NCI-H2196 (cell line): Measurements from ENCODE around the gene NCAPD2.

Experiments used
- DNase-seq: peaks from one replicate; lab custom pipeline; 2025; ENCODE audit not compliant: unreplicated experiment; lab: John Stamatoyannopoulos, UW

NCAPD2 gene, protein sequence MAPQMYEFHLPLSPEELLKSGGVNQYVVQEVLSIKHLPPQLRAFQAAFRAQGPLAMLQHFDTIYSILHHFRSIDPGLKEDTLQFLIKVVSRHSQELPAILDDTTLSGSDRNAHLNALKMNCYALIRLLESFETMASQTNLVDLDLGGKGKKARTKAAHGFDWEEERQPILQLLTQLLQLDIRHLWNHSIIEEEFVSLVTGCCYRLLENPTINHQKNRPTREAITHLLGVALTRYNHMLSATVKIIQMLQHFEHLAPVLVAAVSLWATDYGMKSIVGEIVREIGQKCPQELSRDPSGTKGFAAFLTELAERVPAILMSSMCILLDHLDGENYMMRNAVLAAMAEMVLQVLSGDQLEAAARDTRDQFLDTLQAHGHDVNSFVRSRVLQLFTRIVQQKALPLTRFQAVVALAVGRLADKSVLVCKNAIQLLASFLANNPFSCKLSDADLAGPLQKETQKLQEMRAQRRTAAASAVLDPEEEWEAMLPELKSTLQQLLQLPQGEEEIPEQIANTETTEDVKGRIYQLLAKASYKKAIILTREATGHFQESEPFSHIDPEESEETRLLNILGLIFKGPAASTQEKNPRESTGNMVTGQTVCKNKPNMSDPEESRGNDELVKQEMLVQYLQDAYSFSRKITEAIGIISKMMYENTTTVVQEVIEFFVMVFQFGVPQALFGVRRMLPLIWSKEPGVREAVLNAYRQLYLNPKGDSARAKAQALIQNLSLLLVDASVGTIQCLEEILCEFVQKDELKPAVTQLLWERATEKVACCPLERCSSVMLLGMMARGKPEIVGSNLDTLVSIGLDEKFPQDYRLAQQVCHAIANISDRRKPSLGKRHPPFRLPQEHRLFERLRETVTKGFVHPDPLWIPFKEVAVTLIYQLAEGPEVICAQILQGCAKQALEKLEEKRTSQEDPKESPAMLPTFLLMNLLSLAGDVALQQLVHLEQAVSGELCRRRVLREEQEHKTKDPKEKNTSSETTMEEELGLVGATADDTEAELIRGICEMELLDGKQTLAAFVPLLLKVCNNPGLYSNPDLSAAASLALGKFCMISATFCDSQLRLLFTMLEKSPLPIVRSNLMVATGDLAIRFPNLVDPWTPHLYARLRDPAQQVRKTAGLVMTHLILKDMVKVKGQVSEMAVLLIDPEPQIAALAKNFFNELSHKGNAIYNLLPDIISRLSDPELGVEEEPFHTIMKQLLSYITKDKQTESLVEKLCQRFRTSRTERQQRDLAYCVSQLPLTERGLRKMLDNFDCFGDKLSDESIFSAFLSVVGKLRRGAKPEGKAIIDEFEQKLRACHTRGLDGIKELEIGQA (N-terminal part only)

DNA sequence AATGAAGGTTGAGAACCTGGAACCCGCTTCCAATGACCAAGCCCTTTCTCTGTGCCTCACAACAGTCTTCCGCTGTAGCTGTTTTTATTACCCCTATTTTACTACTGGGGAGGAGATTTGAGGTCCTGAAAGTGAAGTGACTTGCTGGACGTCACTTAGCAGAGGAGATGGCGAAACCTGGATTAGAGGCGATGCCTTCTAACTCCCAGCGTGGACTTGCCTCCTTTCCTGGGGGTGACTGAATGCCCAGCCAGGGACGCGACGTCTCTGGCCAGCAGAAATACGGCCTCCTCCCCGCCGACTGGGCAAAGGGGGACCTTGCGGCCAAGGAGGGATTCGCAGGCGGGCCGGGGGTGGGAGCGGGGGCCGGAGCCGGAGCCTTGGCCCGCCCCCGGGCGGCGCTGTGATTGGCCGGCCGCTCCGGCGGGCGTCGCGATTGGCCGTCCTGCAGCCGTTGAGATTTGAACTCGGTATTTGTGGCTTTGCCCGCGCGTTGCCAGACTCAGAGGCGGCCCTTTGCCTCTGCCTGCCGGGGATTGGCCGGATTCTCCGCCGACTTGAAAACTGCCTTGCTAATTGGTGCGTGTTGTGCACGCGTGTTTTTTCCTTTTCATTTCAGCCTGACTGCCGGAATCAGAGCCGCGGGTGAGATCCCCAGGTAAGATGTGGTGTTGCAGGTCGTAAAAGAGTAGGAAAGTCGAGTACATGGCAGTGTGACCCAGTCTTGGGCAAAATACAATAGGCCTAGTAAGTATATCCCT is at the start of gene NCAPD2:
NCAPD2 (plus strand) TSS at position 606 of the 761 bp plus-strand sequence. CDS start 997 bp downstream, outside the sequence.
- DNase-seq: peak; percentile 80

DNA sequence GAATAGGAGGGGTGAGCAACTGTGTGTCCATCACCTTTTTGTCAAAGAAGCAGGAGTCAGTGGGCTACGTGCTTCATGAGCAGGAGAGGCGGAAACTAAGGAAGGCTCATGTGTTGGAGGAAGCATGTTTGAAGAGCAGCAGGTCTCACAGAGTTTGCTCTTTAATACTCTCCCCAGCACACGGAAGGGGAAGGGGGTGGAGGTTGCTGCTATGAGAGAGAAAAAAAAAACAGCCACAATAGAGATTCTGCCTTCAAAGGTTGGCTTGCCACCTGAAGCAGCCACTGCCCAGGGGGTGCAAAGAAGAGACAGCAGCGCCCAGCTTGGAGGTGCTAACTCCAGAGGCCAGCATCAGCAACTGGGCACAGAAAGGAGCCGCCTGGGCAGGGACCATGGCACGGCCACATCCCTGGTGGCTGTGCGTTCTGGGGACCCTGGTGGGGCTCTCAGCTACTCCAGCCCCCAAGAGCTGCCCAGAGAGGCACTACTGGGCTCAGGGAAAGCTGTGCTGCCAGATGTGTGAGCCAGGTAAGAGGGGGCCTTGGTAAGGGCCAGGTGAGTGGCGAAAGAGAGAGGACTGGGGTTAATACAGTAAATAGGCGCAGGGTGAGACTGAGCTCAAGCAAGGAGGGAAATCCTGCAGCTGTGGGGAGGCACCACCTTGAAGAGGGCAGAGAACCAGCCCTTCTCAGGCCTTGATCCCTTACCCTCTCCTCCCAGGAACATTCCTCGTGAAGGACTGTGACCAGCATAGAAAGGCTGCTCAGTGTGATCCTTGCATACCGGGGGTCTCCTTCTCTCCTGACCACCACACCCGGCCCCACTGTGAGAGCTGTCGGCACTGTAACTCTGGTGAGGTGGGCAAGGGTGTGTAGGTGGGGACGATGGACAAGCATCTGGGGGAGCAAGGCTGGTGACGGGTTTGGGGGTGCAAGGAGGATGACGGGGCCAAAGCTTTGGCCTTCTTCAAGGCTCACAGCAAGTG is 48.9 kb upstream of the NCAPD2 start, which contains the start of gene CD27:
CD27 (plus strand) TSS at position 252 of the 985 bp plus-strand sequence; CDS start at position 393, 141 bp downstream.
- no peak for DNase-seq

DNA sequence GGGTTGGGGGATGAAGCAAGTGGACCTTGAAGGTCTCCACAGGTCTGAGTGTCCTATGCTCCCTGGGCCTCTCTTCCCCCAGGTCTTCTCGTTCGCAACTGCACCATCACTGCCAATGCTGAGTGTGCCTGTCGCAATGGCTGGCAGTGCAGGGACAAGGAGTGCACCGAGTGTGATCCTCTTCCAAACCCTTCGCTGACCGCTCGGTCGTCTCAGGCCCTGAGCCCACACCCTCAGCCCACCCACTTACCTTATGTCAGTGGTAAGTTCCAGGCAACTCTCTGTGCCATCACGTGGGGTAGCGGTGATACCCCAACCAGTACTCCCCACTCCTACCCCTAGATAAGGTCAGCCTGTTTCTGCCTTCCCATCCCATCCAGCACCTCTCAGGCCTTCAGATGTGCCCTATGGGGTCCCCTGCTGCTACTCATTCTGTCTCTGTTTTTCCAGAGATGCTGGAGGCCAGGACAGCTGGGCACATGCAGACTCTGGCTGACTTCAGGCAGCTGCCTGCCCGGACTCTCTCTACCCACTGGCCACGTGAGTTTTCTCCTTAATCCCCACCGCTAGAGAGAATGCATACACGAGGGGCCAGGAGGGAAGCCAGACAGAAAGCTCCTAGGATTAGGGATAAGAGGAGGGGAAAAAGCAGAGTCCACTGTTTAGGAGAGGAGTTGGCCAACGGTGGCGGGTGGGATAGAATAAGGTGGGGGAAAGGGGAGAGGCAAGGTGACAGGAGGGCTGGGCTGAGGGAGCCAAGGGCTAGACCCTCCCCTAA is 43.6 kb upstream of the NCAPD2 start:
- DNase-seq: no peak

DNA sequence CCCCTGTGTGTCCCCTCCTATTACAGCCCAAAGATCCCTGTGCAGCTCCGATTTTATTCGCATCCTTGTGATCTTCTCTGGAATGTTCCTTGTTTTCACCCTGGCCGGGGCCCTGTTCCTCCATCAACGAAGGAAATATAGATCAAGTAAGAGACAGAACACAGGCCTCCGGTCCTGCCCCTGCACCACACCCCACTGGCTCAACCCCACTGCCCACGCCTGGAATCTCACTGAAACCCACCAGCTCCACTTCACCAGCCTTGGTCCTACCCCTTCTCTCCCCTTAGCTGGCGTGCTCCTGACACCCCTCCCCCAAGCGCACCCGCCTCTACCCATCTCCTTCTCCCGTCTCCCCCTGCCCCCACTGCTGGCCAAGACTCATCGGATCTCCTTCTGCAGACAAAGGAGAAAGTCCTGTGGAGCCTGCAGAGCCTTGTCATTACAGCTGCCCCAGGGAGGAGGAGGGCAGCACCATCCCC is 43.0 kb upstream of the NCAPD2 start:
- no peak for DNase-seq

DNA sequence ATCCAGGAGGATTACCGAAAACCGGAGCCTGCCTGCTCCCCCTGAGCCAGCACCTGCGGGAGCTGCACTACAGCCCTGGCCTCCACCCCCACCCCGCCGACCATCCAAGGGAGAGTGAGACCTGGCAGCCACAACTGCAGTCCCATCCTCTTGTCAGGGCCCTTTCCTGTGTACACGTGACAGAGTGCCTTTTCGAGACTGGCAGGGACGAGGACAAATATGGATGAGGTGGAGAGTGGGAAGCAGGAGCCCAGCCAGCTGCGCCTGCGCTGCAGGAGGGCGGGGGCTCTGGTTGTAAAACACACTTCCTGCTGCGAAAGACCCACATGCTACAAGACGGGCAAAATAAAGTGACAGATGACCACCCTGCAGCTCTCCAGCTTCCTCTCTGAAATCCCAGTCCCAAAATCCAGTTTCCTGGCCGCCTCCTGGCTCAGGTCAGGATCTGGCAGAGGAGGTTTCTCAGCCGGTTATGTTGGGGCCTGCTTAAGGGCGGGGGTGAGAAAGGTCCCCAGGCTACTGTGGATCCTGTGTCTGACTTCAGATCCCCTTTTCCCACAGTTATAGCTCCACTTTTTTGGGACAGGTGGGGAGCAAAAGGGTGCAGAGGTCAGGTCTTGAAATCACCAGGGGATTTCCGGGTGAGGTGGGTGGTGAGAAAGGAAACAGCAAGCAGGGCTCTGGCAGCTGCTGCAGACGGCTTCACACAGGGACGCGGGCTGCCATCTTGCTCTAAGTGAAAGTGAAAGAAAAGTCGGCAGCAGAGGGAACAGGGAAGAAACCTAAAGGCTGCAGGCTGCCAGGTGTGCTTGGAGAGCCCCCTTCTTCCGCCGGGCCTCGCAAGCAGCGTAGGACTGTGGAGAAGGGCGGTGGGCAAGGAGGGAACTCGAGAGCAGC is 42.3 kb upstream of the NCAPD2 start, which contains the start of gene TAPBPL:
TAPBPL (plus strand) TSS at position 695 of the 897 bp plus-strand sequence. CDS start 207 bp downstream, outside the sequence.
- DNase-seq: peak; percentile 70

DNA sequence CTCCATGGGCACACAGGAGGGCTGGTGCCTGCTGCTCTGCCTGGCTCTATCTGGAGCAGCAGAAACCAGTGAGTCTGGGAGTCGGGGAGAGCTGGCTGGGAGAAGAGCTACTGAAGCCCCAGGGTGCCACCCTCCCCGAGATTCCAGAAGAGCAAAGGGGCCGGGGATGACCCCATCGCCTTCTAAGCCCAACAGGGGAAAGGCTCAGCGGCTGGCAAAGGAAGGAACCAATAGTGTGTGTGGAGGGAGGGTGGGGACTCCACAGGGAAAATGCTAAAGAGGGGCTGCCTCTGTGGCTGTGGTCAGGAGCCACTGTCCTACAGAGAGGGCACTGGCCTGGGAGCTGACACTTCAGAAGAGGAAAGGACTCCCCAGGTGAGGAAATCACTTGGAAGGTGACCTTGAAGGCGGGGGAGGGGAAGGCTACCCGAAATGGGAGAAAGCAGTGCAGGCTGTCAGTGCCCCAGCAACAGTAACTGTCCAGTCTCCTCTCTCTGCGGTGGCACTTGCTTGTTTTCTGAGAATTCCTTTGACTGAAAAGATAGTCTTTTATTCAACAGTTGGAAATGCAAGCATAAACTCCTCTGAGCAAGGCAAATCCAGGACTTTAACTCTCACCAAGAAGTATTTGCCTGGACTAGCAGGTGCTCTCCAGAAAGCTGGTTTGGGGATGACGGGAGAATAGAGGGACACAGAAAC is 41.5 kb upstream of the NCAPD2 start:
- no peak for DNase-seq

DNA sequence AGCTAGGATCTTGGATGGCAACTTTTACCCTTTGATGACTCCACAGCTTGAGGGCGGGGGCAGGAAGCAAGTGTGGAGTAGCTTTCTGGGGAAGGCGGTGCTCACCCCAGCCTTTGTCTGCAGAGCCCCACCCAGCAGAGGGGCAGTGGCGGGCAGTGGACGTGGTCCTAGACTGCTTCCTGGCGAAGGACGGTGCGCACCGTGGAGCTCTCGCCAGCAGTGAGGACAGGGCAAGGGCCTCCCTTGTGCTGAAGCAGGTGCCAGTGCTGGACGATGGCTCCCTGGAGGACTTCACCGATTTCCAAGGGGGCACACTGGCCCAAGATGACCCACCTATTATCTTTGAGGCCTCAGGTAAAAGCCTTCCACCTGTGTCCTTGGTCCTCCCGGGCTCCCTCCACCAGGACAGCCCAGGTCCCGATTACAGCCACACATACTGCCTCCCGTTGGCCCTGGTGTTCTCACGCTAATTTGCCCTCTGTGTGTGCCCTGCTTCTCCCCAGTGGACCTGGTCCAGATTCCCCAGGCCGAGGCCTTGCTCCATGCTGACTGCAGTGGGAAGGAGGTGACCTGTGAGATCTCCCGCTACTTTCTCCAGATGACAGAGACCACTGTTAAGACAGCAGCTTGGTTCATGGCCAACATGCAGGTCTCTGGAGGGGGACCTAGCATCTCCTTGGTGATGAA is 40.8 kb upstream of the NCAPD2 start:
- no peak for DNase-seq

DNA sequence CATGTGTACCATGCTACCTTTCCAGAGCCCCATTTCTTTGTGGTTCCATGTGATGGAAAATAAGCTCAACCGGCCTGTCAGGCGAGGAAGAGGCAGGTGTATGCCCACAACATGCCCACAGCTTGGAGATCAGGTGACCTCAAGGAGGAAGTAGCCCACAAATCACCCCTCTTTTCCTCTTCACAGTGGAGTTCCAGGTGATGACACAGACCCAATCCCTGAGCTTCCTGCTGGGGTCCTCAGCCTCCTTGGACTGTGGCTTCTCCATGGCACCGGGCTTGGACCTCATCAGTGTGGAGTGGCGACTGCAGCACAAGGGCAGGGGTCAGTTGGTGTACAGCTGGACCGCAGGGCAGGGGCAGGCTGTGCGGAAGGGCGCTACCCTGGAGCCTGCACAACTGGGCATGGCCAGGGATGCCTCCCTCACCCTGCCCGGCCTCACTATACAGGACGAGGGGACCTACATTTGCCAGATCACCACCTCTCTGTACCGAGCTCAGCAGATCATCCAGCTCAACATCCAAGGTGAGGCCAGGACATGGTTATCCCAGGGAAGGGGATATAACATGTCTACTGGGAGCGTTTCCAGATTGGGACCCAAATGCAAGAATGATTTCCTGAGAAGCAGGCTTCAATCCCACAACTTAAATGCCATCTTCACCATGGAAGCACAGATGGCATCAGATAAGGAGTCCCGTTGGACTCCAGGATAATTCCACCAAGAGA is 36.5 kb upstream of the NCAPD2 start:
- DNase-seq: no peak

DNA sequence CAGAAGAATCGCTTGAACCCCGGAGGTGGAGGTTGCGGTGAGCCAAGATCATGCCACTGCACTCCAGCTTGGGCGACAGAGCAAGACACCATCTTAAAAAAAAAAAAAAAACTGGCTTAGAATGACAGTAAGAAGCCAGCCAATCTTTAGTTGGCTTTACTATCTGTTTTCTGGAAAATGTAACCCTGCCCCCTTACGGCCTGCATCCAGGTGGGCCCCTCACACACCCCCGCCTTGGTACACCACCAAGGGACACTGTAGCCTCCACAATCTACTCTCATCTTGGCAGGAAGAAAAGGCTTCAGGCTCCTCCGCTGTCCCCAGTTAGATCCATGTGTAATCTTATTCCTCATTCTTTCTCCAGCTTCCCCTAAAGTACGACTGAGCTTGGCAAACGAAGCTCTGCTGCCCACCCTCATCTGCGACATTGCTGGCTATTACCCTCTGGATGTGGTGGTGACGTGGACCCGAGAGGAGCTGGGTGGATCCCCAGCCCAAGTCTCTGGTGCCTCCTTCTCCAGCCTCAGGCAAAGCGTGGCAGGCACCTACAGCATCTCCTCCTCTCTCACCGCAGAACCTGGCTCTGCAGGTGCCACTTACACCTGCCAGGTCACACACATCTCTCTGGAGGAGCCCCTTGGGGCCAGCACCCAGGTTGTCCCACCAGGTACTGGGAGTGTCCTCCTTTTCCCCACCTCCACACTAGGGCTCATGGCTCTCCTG is 35.5 kb upstream of the NCAPD2 start:
- DNase-seq: no peak

DNA sequence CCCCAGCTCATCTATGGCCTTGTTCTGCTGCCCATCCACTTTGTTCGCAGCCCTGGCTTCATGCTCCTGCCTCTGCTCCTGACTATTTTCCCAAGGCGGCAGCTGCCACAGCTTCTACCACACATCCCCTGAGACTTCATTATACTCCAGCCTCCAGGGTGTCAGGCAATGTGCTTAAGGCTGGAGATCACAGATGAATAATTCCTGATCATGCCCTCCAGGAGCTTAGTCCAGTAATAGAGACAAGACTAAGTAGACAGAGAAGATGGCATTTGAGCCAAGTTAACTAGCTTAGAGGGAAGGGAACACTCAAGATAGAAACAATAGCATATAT is 34.9 kb upstream of the NCAPD2 start:
- DNase-seq: no peak

DNA sequence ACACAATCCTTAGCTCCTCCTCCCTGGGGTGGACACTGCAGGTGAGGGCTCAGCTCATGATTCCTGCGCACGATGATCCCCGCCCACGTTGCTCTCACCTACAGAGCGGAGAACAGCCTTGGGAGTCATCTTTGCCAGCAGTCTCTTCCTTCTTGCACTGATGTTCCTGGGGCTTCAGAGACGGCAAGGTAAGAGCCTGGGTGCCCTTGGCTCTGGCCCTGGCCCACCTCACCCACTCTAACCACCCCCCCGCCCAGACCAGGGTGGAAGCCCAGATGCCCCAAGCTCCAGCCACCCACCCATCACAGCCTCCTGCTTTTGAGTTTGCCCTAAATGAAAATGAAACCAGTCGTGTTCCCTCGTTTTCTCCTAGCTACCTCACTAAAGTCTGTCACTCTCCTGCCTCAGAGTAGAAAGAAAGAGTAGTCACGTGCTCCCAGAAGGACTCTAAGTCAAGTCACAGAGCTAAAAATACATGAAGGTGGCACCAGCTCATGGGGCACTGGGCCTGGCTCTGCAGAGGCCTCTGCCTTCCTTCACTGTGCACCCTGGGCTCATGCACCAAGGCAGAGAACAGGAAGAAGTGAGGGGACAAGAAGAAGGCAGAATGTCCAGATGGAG is 33.0 kb upstream of the NCAPD2 start:
- DNase-seq: no peak

DNA sequence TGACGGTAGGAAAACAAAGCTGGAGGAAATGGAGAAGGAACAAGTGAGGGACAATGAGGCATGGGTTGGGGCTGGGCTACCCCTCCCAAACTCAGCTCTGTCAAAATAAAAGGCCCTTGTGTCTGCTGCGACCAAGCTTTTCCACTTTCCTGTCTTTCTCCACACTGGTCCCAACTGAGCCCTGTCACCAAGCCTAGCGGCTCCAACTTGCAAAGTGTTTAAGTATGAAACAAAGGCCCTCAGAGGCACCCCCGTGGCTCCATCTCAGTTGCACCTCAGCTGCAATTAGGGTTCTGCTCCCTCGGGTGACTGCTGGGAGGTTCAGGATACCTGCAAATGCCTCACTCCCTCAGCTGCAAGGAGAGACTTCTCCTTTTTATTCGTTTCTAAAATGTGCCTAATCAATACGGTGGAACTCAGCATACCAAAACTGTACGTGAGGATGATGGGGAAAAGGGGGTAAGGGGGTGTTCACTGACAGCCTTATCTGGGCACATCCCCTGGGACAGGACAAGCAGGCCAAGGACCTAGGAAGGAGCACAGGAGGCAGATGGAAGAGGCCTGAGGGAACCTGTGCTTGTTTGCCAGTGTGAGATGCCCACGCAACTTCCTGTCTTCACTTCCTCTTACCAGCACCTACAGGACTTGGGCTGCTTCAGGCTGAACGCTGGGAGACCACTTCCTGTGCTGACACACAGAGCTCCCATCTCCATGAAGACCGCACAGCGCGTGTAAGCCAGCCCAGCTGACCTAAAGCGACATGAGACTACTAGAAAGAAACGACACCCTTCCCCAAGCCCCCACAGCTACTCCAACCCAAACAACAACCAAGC is 32.3 kb upstream of the NCAPD2 start:
- no peak for DNase-seq

DNA sequence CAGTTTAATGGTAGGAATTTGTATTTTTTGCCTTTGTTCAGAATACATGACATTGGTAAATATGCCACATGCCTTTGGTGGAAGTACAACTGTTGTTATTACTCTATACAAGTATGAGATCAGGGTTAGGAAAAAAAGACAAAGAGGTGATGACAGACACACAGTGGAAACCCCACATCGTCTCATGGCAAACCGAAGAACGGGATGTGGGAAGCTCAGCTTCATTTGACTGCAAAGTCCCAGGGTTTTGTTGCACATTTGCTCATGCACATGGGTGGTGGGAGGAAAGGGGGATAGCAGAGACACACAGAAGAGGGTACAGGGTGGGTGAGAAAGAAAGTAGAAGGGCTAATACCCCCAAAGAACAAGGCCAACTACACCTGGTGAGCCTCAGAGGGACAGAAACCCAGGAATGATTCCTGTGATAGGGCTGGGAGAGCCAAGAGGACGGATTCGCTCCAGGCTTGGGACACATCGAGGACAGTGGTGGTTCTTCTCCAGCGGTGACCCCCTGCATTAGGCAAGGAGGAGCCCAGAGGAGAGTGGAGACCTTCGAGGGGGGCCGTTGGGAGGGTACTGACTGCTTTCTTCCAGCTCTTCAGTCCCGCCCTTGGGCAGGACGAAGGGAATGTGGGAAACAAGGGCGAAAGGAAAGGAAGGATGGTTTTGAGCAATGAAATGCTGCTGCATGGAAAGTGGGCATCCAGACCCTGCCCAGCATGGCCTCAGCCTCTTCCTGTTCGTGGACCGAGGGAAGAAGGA is 31.5 kb upstream of the NCAPD2 start:
- no peak for DNase-seq
